Activated naive CD4-positive, alpha-beta T cell treated with anti-CD3 and anti-CD28 coated beads for 36 hours (primary cell): ENCODE data around the gene EHBP1. TPM values are rescaled to one million over a fixed set of nuclear protein-coding genes. Genes with fewer than 3 reads are reported as not detected.

Source experiments
- CTCF ChIA-PET: fragments of 350-600 bp; sonication (Branson Sonifier 250); formaldehyde crosslinking; loops from one replicate; lab custom pipeline; 2021; ENCODE audit warnings: antibody characterized with exemption; lab: Charles Lee
- DNase-seq: peaks from one replicate; pipeline ENCODE4 v3.0.0-alpha.2; 2020
- H3K27ac Mint-ChIP-seq: one replicate; pipeline ENCODE4 v1.8.0; 2021; ENCODE audit warnings: mild to moderate bottlenecking, mixed read lengths
- H3K27me3 Mint-ChIP-seq: one replicate; pipeline ENCODE4 v1.8.0; 2021; ENCODE audit warnings: low read depth, mixed read lengths
- H3K36me3 Mint-ChIP-seq: one replicate; pipeline ENCODE4 v1.8.0; 2021; ENCODE audit warnings: low read depth, mixed read lengths
- H3K4me1 Mint-ChIP-seq: one replicate; pipeline ENCODE4 v1.8.0; 2021; ENCODE audit warnings: low read depth, mixed read lengths
- H3K4me3 Mint-ChIP-seq: one replicate; pipeline ENCODE4 v1.8.0; 2021; ENCODE audit warnings: mild to moderate bottlenecking, moderate library complexity, mixed read lengths
- H3K9me3 Mint-ChIP-seq: one replicate; pipeline ENCODE4 v1.8.0; 2021; ENCODE audit warnings: mixed read lengths
- intact Hi-C: fragments of 100-400 bp; cut with micrococcal nuclease; formaldehyde crosslinking; loops from one replicate; pipeline ENCODE4 v1.15.1; 2023
- total RNA-seq, 2 experiments: library from RNA; stranded (reverse); gene quantifications; one replicate each; pipeline ENCODE4 v1.2.3, GENCODE V29; 2021

The EHBP1 gene
- total RNA-seq, 2 experiments from 2014 or later, result 17.4 to 17.5 TPM

DNA sequence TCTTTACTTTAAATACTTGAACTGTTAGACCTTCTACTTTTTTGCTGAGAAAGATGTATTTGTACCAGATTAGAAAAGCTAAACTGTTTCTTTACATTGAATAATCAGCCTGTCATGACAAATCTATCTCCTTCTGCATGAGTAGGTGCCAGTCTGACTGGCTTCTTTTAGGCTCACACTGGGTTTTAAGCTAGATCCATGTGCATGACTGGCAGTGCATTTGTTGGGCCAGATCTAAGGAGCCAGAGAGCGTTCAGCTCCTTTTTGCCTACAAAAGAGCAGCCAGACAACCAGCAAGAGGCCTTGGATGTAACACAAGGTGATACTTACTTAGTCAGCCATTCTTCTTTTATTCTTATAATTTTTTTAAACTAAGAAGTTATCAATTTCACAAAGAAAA lies 263.2 kb downstream of the EHBP1 start:
- Mint-ChIP-seq H3K27ac (no peak overlapping the region), H3K9me3 (no peaks in the 10 kb centered on the region)

DNA sequence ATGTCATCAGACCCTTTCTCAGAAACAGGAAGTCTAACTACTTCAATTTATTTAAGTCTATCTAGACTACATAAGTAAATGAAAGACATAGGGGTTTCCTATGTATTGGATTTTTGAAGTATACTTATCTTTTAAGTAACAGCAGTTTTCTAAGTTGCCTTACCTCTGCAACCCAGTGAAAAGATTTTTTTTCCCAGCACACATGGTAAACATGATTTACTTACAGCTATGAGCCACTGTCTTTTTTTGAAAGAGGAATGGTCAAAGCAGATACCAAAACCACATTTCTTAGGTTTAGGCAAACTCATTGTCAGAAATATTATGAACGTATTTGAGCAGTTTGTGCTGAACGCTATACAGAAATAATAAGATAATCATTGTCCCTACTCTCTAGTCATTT lies 266.4 kb downstream of the EHBP1 start:
- Mint-ChIP-seq H3K36me3 (no peaks in the 10 kb centered on the region), H3K9me3 (no peaks in the 10 kb centered on the region), H3K27me3 (no peaks in the 10 kb centered on the region), H3K27ac (no peak overlapping the region), H3K4me3 (no peak overlapping the region), H3K4me1 (no peaks in the 10 kb centered on the region)
- intact Hi-C loops, result no loop called here
- no peak for DNase-seq
- CTCF ChIA-PET, result no interaction called here

More for the DNA sequence above, 263.2 kb downstream of the EHBP1 start:
- CTCF ChIA-PET, result no interaction called here
- no peaks in the 10 kb centered on the region for H3K4me1 Mint-ChIP-seq
- no peak for DNase-seq
- intact Hi-C loops, result no loop called here
- H3K36me3 Mint-ChIP-seq, result no peaks in the 10 kb centered on the region
- H3K4me3 Mint-ChIP-seq, result no peak overlapping the region
- H3K27me3 Mint-ChIP-seq, result no peaks in the 10 kb centered on the region

DNA sequence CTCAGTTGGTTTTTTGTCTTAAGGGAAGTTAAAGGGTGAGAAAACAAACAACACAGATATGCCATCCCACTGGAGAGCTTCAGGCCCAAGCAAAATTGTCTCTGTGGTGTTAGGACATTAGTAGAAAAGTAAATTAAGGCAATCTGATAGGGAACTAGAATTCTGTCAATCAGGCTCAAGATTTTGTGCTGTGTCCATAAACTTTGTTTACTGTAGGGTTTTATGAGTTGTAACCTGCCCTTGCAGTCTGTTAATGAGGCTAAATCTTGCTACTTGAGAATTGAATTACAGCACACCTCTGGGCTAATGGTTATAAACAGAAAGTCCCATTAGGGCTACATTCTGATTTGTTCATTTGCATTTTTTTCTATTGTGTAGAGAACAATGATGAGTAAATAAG lies 267.1 kb downstream of the EHBP1 start:
- no peak for DNase-seq
- intact Hi-C loops, result no loop called here
- CTCF ChIA-PET, result no interaction called here
- Mint-ChIP-seq H3K27me3 (no peaks in the 10 kb centered on the region), H3K27ac (no peak overlapping the region), H3K36me3 (no peaks in the 10 kb centered on the region), H3K4me3 (no peak overlapping the region), H3K9me3 (no peaks in the 10 kb centered on the region), H3K4me1 (no peaks in the 10 kb centered on the region)

DNA sequence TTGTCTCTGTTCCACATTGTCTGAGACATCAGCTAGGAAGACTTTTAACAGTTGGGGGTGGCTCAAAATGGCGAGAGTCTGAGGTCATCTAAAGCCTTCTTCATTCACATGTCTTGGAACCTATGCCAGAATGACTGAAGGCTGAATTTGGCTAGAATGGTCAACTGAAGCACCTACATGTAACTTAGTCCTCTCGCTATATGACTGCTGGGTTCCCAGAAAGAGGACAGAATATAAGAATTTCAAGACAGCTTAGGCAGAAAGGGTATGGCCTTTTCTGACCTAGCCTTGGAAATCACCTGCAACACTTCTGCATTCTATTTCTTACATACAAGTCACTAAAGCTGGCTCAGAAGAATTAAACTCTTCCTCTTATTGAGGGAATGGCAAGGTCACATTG lies 269.5 kb downstream of the EHBP1 start:
- Mint-ChIP-seq H3K4me3 (no peak overlapping the region), H3K9me3 (no peaks in the 10 kb centered on the region), H3K4me1 (no peaks in the 10 kb centered on the region), H3K27me3 (no peaks in the 10 kb centered on the region), H3K27ac (no peak overlapping the region), H3K36me3 (peaks cover 4% of the 10 kb centered on the region)
- CTCF ChIA-PET, result interaction anchor here (0.6 kb wide), 1 partner anchor 1031 kb away, joined by 3 read pairs; no protein-coding TSS in a partner anchor
- intact Hi-C loops, result no loop called here
- DNase-seq, result no peak

DNA sequence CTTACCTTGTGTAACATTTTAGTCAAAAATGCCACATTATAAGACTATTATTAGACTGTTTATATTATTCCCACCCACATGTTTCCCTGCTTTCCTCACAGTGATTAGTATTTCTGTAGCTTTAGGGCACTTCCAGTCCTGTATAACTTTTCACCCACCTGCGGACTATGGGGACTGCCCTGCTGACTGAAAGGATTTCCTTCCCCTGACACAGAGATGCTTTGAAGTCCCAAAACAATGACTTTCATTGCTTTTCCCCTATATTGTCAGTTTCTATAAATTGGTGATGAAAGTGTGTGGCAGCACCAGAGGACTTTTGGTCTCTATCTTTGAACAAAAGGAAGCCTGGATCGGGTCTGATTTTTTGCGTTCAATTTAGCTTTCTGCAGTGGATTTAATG lies 286.1 kb downstream of the EHBP1 start:
- H3K27ac Mint-ChIP-seq, result no peak overlapping the region
- no peaks in the 10 kb centered on the region for H3K4me1 Mint-ChIP-seq
- no peaks in the 10 kb centered on the region for H3K9me3 Mint-ChIP-seq
- intact Hi-C loops, result no loop called here
- H3K27me3 Mint-ChIP-seq, result no peaks in the 10 kb centered on the region
- H3K36me3 Mint-ChIP-seq, result peaks cover 8% of the 10 kb centered on the region
- CTCF ChIA-PET, result no interaction called here
- DNase-seq, result no peak
- no peak overlapping the region for H3K4me3 Mint-ChIP-seq

DNA sequence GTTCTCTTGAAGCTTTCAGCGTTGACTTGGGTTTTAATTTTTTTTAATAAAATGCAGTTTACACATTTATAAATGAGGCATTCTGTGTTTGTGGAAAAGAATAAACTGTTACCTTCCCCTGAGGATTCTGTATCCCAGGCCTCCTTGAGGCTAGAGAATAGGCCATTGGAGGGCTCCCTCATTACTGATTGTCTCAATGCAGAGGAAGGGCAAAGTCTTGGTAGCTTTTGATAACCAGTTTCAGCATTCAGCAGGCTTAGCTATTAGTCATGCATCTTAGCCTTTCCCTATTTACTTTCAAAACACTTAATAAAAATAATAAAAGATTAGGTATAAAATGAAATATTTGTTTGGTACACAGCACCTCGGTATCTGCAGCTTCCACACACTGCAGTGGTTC lies 287.0 kb downstream of the EHBP1 start:
- Mint-ChIP-seq H3K36me3 (peaks cover 13% of the 10 kb centered on the region), H3K4me1 (no peaks in the 10 kb centered on the region), H3K9me3 (no peaks in the 10 kb centered on the region), H3K4me3 (no peak overlapping the region), H3K27me3 (no peaks in the 10 kb centered on the region), H3K27ac (no peak overlapping the region)
- CTCF ChIA-PET, result interaction anchor here (0.5 kb wide), 1 partner anchor 1052 kb away, joined by 3 read pairs; no protein-coding TSS in a partner anchor
- intact Hi-C loops, result no loop called here
- DNase-seq, result no peak

DNA sequence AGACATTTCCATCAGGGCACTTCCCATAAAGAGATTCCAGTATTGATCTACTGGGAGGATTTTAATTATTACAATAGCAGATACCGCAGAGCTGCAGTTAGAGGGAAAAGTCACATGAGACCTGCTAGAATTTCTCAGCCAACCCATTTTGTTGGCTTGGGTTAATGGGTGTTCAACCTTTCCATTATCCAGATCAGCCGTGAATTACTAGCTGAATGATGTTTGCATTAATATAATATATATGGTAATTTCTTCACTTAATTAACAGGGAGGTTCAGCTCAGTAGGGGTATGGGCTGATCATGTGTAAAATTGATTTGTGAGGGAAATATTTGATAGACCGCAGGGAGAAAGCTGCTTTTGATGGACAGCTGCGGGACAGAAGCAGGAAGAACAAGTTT lies 288.7 kb downstream of the EHBP1 start:
- no peaks in the 10 kb centered on the region for H3K9me3 Mint-ChIP-seq
- no peak overlapping the region for H3K27ac Mint-ChIP-seq
- H3K4me1 Mint-ChIP-seq, result no peaks in the 10 kb centered on the region
- no peaks in the 10 kb centered on the region for H3K27me3 Mint-ChIP-seq
- no peak overlapping the region for H3K4me3 Mint-ChIP-seq
- CTCF ChIA-PET, result no interaction called here
- peaks cover 14% of the 10 kb centered on the region for H3K36me3 Mint-ChIP-seq
- DNase-seq, result no peak
- intact Hi-C loops, result no loop called here

DNA sequence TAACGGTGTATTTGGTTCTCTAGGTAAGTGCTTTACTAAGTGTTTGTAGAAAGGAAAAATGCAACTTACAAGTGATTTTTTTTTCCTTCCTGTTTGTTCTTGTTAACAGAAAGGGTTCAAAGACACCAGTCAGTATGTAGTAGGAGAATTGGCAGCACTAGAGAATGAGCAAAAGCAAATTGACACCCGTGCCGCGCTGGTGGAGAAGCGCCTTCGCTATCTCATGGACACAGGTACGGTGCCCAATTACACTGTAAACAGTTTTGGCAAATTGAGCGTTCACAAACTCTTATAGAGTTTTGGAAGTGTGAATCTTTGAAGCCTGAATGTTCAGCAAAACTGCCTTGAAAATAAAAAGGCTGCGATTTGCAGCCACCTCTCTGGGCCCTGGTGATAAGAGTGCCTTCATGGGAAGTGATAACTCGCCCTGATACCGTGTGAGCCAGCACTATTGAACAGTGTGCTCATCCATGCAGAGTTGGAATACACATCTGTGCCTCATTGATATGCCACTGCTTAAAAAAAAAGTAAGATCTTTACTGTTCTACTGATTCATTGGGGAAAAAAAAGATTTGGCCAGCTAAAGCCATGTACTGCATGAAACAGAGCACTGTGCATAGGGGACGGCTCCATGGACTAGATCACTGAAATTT lies 291.1 kb downstream of the EHBP1 start:
- H3K27ac Mint-ChIP-seq, result no peak overlapping the region
- H3K9me3 Mint-ChIP-seq, result no peaks in the 10 kb centered on the region
- no peaks in the 10 kb centered on the region for H3K27me3 Mint-ChIP-seq
- DNase-seq, result no peak
- CTCF ChIA-PET, result interaction anchor here (0.7 kb wide), 1 partner anchor 1021 kb away, joined by 3 read pairs; no protein-coding TSS in a partner anchor
- intact Hi-C loops, result no loop called here
- H3K4me3 Mint-ChIP-seq, result no peak overlapping the region
- H3K4me1 Mint-ChIP-seq, result no peaks in the 10 kb centered on the region
- peaks cover 17% of the 10 kb centered on the region for H3K36me3 Mint-ChIP-seq

DNA sequence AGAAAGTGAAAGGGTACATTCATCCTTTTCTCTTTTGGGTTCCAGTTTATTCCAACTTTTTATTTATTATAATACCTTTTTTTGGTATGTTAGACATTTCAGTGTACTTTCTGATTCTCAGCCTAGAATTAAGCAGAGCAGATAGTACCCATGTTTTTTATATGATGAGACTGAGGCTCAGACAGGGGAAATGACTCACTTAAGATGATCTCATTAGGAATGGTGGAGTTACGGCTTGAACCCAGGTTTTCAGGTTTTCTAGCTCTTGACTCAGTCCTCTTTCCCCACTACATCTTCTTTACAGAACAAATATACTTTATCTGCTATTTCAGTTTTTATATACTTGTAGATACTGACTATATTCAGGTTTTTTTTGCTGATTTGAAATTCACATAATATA lies 293.4 kb downstream of the EHBP1 start:
- H3K27me3 Mint-ChIP-seq, result no peaks in the 10 kb centered on the region
- H3K4me3 Mint-ChIP-seq, result no peak overlapping the region
- H3K27ac Mint-ChIP-seq, result no peak overlapping the region
- H3K4me1 Mint-ChIP-seq, result no peaks in the 10 kb centered on the region
- H3K9me3 Mint-ChIP-seq, result no peaks in the 10 kb centered on the region
- peaks cover 11% of the 10 kb centered on the region for H3K36me3 Mint-ChIP-seq
- intact Hi-C loops, result no loop called here
- no peak for DNase-seq
- CTCF ChIA-PET, result no interaction called here

DNA sequence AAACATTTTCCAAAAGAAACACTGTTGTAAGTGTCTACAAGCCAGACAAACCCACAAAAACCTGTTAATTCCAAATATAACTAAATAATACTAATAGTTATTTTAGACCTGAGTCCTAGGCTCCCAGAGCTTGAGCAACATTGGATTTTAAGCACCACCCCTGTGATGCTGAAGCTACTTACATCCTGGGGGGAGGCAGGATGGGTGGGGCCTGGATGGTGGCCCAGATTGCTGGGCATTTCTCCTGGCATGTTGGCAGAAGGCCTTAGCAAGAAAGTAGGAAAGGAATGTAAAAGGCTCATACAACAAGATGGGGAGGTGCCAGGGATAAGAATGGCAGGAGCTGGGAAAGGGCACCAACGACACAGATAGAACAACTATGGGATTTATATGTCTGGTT lies 294.4 kb downstream of the EHBP1 start:
- DNase-seq, result no peak
- H3K4me1 Mint-ChIP-seq, result no peaks in the 10 kb centered on the region
- peaks cover 11% of the 10 kb centered on the region for H3K36me3 Mint-ChIP-seq
- no peaks in the 10 kb centered on the region for H3K27me3 Mint-ChIP-seq
- CTCF ChIA-PET, result no interaction called here
- no peaks in the 10 kb centered on the region for H3K9me3 Mint-ChIP-seq
- H3K27ac Mint-ChIP-seq, result no peak overlapping the region
- H3K4me3 Mint-ChIP-seq, result no peak overlapping the region
- intact Hi-C loops, result no loop called here

DNA sequence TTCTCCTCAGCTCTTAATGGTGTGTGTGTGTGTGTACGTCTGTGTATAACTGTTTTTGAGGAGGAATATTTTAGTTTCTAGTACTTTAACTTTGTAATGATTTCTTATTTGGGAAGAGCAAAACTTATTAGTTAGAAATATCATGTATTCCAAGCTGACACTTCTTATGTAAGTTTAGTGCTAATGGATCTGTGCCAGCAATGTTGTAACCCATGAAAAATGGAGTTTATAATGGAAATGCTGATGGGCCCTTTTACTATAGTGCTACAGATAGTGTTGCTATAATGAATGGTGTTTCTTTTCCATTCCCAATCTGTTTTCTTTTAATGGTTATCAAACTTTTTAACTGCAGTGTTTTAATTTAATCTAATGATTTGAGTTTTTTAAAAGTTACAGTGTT lies 295.3 kb downstream of the EHBP1 start:
- Mint-ChIP-seq H3K36me3 (peaks cover 11% of the 10 kb centered on the region), H3K9me3 (no peaks in the 10 kb centered on the region), H3K4me3 (no peak overlapping the region), H3K4me1 (no peaks in the 10 kb centered on the region), H3K27me3 (no peaks in the 10 kb centered on the region), H3K27ac (no peak overlapping the region)
- intact Hi-C loops, result no loop called here
- CTCF ChIA-PET, result interaction anchor here (0.6 kb wide), 1 partner anchor 65 kb away, joined by 3 read pairs; no protein-coding TSS in a partner anchor
- DNase-seq, result no peak

DNA sequence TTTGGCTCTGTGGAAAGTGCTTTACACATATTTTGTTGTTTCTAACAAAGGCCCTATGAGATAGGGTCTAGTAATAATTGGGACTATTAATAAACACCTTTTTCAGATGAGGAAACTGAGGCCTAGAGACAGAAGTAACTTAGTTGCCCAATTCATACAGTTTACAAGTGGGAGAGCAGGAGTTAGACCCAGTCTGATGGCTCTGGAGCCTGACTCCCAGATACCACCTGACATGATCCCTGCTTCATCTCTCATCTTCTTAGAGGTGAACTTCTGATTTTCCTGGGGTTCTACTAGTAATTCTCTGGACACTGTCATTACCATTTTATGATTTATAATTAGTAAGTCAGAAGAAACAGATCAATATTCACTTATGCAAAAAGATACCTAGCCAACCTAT lies 296.1 kb downstream of the EHBP1 start:
- no peak for DNase-seq
- H3K4me3 Mint-ChIP-seq, result no peak overlapping the region
- CTCF ChIA-PET, result no interaction called here
- intact Hi-C loops, result no loop called here
- H3K27ac Mint-ChIP-seq, result no peak overlapping the region
- H3K36me3 Mint-ChIP-seq, result peaks cover 11% of the 10 kb centered on the region
- H3K27me3 Mint-ChIP-seq, result no peaks in the 10 kb centered on the region
- no peaks in the 10 kb centered on the region for H3K9me3 Mint-ChIP-seq
- no peaks in the 10 kb centered on the region for H3K4me1 Mint-ChIP-seq

DNA sequence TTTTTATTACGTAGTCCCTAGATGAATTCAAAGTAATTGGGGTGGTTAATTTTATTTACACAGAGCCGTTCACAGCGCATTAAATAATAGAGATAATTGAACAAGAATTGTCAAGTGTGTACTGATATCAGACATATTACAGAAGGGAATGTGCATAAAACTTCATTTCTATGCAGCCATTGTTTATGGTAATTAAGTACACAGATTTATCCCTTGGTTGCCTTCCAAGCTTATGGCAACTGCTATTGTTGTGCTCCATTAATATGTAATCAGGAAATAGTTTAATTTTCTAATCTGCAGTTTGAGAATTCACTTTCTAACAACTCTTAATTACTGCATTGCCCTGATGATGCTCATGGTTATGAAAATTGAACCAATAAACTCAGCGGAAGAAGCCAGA lies 297.8 kb downstream of the EHBP1 start:
- no peaks in the 10 kb centered on the region for H3K27me3 Mint-ChIP-seq
- peaks cover 6% of the 10 kb centered on the region for H3K36me3 Mint-ChIP-seq
- no peaks in the 10 kb centered on the region for H3K9me3 Mint-ChIP-seq
- no peak for DNase-seq
- no peak overlapping the region for H3K4me3 Mint-ChIP-seq
- no peaks in the 10 kb centered on the region for H3K4me1 Mint-ChIP-seq
- intact Hi-C loops, result no loop called here
- no peak overlapping the region for H3K27ac Mint-ChIP-seq
- CTCF ChIA-PET, result no interaction called here
